HepG2 (cell line): ENCODE data around the gene DSEL. TPM values are rescaled to one million over a fixed set of nuclear protein-coding genes. Genes with fewer than 3 reads are reported as not detected.

Experiments used
- ATAC-seq: fragments of 200-7000 bp; cut with Tn5 transposase; 3 replicates; pipeline ENCODE4 v1.9.1; 2020; ENCODE audit warnings: mild to moderate bottlenecking, moderate library complexity
- BruUV-seq: library from RNA; stranded (reverse); fragments of 400-500 nt; replicated peaks from 2 replicates; lab custom pipeline; 2021; lab: Mats Ljungman, UMichigan
- CTCF ChIA-PET: fragments of 300-600 bp; formaldehyde crosslinking; extraction: SDS; loops from one replicate; lab custom pipeline; 2021; ENCODE audit warnings: low total read pairs, inconsistent platforms, low intra/inter-chr PET ratio; lab: Yijun Ruan, JAX
- POLR2A ChIA-PET: fragments of 350-600 bp; sonication (Branson Sonifier 250); formaldehyde crosslinking; loops from one replicate; lab custom pipeline; 2020; ENCODE audit warnings: antibody characterized with exemption, inconsistent platforms; lab: Yijun Ruan, JAX
- DNase-seq: peaks from one replicate; pipeline ENCODE4 v3.0.0-alpha.2; 2015; ENCODE audit warnings: low spot score
- FAIRE-seq: peaks from 3 replicates; lab custom pipeline; 2011; peaks lifted over from hg19 to GRCh38; lab: Jason Lieb, UNC
- H2AFZ ChIP-seq: one replicate; pipeline ENCODE4 v1.6.1; 2011; ENCODE audit warnings: low read length, inconsistent platforms
- H3K27ac ChIP-seq: fragments of 300-600 bp; 3 replicates; pipeline ENCODE4 v1.8.0; 2011; ENCODE audit warnings: mixed run types, mild to moderate bottlenecking, mixed read lengths, low read length, inconsistent platforms; ENCODE audit not compliant: insufficient read depth; ENCODE audit errors: extremely low read length
- H3K27me3 ChIP-seq, 2 experiments: fragments of 200-600 bp in 1 of 2; 2 replicates in 1 of 2; 3 replicates in 1 of 2; pipeline versions ENCODE4 v1.6.0 to v1.8.0; 2011; ENCODE audit warnings: low read length in 2 of 2, mild to moderate bottlenecking in 2 of 2, moderate library complexity in 2 of 2, inconsistent platforms in 1 of 2; ENCODE audit not compliant: insufficient read depth in 2 of 2, control insufficient read depth in 1 of 2
- H3K36me3 ChIP-seq, 2 experiments: fragments of 200-600 bp in 1 of 2; replicated peaks in 1 of 2; 2 replicates in 1 of 2; 3 replicates in 1 of 2; pipeline versions ENCODE4 v1.5.1 to v1.8.0; 2011; ENCODE audit warnings: low read length in 2 of 2, inconsistent platforms in 1 of 2; ENCODE audit not compliant: insufficient read depth in 2 of 2, control insufficient read depth in 1 of 2
- H3K4me1 ChIP-seq: 2 replicates; pipeline ENCODE4 v1.5.1; 2012; ENCODE audit warnings: low read length, inconsistent platforms; ENCODE audit not compliant: insufficient read depth
- H3K4me2 ChIP-seq: 2 replicates; pipeline ENCODE4 v1.6.0; 2011; ENCODE audit warnings: low read depth, low read length, inconsistent platforms
- H3K4me3 ChIP-seq, 3 experiments: fragments of 200-600 bp in 1 of 3; sonication (generic), shearing (Covaris generic) in 1 of 3; replicated peaks in 1 of 3; 2 replicates each; pipeline ENCODE4 v1.5.1; 2011 to 2016; ENCODE audit warnings: low read length in 3 of 3, inconsistent platforms in 2 of 3, low read depth in 2 of 3, mild to moderate bottlenecking in 2 of 3, control low read depth in 1 of 3, mixed read lengths in 1 of 3; ENCODE audit not compliant: insufficient read depth in 1 of 3
- H3K79me2 ChIP-seq: one replicate; pipeline ENCODE4 v1.6.1; 2011; ENCODE audit warnings: low read length, inconsistent platforms; ENCODE audit not compliant: insufficient read depth
- H3K9ac ChIP-seq: 2 replicates; pipeline ENCODE4 v1.6.0; 2011; ENCODE audit warnings: mild to moderate bottlenecking, low read depth, low read length, inconsistent platforms; ENCODE audit not compliant: insufficient read depth
- H3K9me3 ChIP-seq: 2 replicates; pipeline ENCODE4 v1.5.1; 2012; ENCODE audit warnings: mild to moderate bottlenecking, low read length
- H4K20me1 ChIP-seq: 2 replicates; pipeline ENCODE4 v1.6.0; 2011; ENCODE audit warnings: inconsistent platforms, mild to moderate bottlenecking, low read length, moderate library complexity; ENCODE audit not compliant: insufficient read depth
- JARID2 ChIP-seq: sonication (generic); formaldehyde crosslinking; IDR thresholded peaks from 2 replicates; pipeline ENCODE4 v1.8.1; 2023; ENCODE audit warnings: missing genetic modification reagents, inconsistent platforms; ENCODE audit not compliant: insufficient replicate concordance
- MBD4 ChIP-seq: IDR thresholded peaks from 2 replicates; pipeline ENCODE4 v1.6.1; 2012; ENCODE audit warnings: low read length, inconsistent platforms, borderline replicate concordance
- PHF8 ChIP-seq: sonication (generic); formaldehyde crosslinking; IDR thresholded peaks from 2 replicates; pipeline ENCODE4 v1.5.0; 2020; ENCODE audit warnings: missing genetic modification reagents
- RNF2 ChIP-seq: fragments of 450-650 bp; conservative IDR thresholded peaks from 2 replicates; pipeline ENCODE4 v1.6.1; 2016; ENCODE audit warnings: low read depth
- ZNF720 ChIP-seq: sonication (generic); formaldehyde crosslinking; IDR thresholded peaks from 2 replicates; pipeline ENCODE4 v1.4.0; 2020; ENCODE audit warnings: missing genetic modification reagents
- ZNF746 ChIP-seq: sonication (generic); formaldehyde crosslinking; IDR thresholded peaks from 2 replicates; pipeline ENCODE4 v1.8.0; 2022; ENCODE audit warnings: mild to moderate bottlenecking, missing genetic modification reagents
- WGBS: methylation state at CpG from one replicate; pipeline ENCODE4 v1.1.6; 2017; ENCODE audit warnings: low lambda C conversion rate; 5-methylcytosine and 5-hydroxymethylcytosine counted together
- in situ Hi-C: cut with HindIII; loops from 2 replicates; pipeline ENCODE4 v1.10.0; 2017; ENCODE audit warnings: low pct_unique_long_range_greater_than_20kb; ENCODE audit not compliant: extremely low pct_ligation_motif_present
- intact Hi-C: fragments of 100-400 bp; cut with micrococcal nuclease; formaldehyde crosslinking; loops from one replicate; pipeline ENCODE4 v1.10.0; 2022; ENCODE audit not compliant: unreplicated experiment
- polyA plus RNA-seq, 8 experiments: library from polyadenylated mRNA; depleted of rRNA in 3 of 8; stranded (reverse) in 7 of 8; unstranded in 1 of 8; fragments of >200 nt; fragmentation: Illumina TruSeq in 4 of 8; extraction: Trizol in 4 of 8; gene quantifications; 2 replicates each; pipeline versions ENCODE4 v1.2.1 to v1.2.3, GENCODE V29; 2011 to 2016; ENCODE audit warnings: low read depth in 4 of 8, missing spikeins in 1 of 8, mixed read lengths in 1 of 8; ENCODE audit not compliant: insufficient read depth in 1 of 8
- total RNA-seq, 5 experiments: library from RNA; depleted of rRNA; stranded (reverse); fragments of >200 nt; fragmentation: Illumina TruSeq; extraction: Trizol; gene quantifications; 2 replicates each; pipeline ENCODE4 v1.2.3, GENCODE V29; 2016; ENCODE audit warnings: low read depth in 1 of 5
- TF ChIP-seq, protein P1 (sequence below): IDR thresholded peaks from 2 replicates; pipeline ENCODE4 v1.6.1; 2012; ENCODE audit warnings: low read depth, low read length, improper control_type of control experiment
- TF ChIP-seq, protein P2 (sequence below): sonication (generic); formaldehyde crosslinking; IDR thresholded peaks from 2 replicates; pipeline ENCODE4 v1.5.0; 2020; ENCODE audit warnings: missing genetic modification reagents, mild to moderate bottlenecking, borderline replicate concordance
- TF ChIP-seq, protein P3 (sequence below): sonication (generic); formaldehyde crosslinking; conservative IDR thresholded peaks from 2 replicates; pipeline ENCODE4 v1.8.0; 2022; ENCODE audit warnings: missing genetic modification reagents
- TF ChIP-seq, protein P4 (sequence below): sonication (generic); formaldehyde crosslinking; IDR thresholded peaks from 2 replicates; pipeline ENCODE4 v1.8.0; 2022; ENCODE audit warnings: mild to moderate bottlenecking, missing genetic modification reagents, borderline replicate concordance
- TF ChIP-seq, protein P5 (sequence below): sonication (generic); formaldehyde crosslinking; IDR thresholded peaks from 2 replicates; pipeline ENCODE4 v1.4.0; 2020; ENCODE audit warnings: missing genetic modification reagents

DSEL gene
- total and polyA plus RNA-seq, 2 of the 13 experiments (the other 11 are each of a cell fraction or from before 2014, with no cell fraction given), result 0.07 to 0.11 TPM

DNA sequence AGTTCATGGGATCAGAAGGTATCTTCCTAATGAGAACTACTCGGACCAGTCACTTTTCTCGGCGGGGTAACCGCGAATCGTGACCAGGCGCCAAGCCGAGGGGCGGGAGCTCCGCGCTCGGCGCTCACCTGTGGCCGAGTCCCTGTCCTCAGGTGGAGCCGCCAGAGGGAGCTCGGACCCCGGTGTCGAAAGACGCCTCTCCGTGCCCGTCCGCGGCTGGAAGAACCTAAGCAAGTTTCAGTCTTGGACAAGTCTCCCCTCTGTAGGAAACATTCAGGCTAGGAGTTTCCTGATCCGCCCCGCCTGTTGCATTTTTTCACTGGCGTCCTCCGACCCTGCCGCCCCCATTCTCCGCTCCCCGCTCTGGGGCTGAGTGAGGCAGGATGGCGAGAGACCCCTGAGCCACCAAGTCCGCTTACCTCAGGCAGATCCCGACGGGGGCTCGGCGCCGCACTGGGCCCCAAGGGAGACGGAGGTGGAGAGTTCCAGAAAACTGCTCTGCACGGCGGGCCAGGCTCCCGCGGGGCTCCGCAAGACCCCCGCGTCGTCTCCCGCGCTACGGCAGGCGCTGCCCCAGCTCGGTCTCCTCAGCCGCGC, 480 bp downstream of the DSEL start:
- Histone ChIP-seq H2AFZ (no peak overlapping the region), H3K4me3 (peak overlapping the region; percentile 46 to 70 (median 58); a peak in 5 of 6 replicates), H3K9me3 (no peaks in the 10 kb centered on the region), H3K27me3 (peaks cover 0 to 20% of the 10 kb centered on the region in 2 experiments; a peak in 2 of 5 replicates), H3K9ac (peak overlapping the region; percentile 6; the same call in 1 of the 2 replicates), H3K4me1 (peaks cover 7% of the 10 kb centered on the region), H3K27ac (no peak overlapping the region), H3K79me2 (no peaks in the 10 kb centered on the region), H3K36me3 (no peaks in the 10 kb centered on the region), H4K20me1 (no peaks in the 10 kb centered on the region), H3K4me2 (peak overlapping the region; percentile 77)
- FAIRE-seq, result no peak
- under 1% methylated on average over 23 of the region's 53 CpGs for WGBS
- BruUV-seq, result no TSS peak
- intact Hi-C loops (loop anchor here (1.0 to 10.0 kb wide), 5 partner anchors 131 to 1199 kb away; partner anchors contain the start of gene TMX3), in situ Hi-C loops (loop anchor here (5.0 to 10.0 kb wide), 2 partner anchors 299 to 1109 kb away; no protein-coding TSS in a partner anchor)
- DNase-seq, result peak; percentile 50
- ChIA-PET POLR2A (interaction anchor here (0.9 to 1.2 kb wide), 2 partner anchors 12 to 130 kb away, joined by 5 read pairs; no protein-coding TSS in a partner anchor), CTCF (interaction anchor here (0.7 kb wide), 1 partner anchor 299 kb away, joined by 4 read pairs; no protein-coding TSS in a partner anchor)
- ATAC-seq, result peak; percentile 84
- TF ChIP-seq MBD4 (no peak), RNF2 (no peak; the same call in 1 of the 2 replicates), ZNF720 (CRISPR knock-in tag) (no peak), JARID2 (CRISPR knock-in tag) (no peak), ZNF746 (no peak), PHF8 (peak; percentile 35; the same call in 1 of the 2 replicates)
- TF ChIP-seq, protein P1, sequence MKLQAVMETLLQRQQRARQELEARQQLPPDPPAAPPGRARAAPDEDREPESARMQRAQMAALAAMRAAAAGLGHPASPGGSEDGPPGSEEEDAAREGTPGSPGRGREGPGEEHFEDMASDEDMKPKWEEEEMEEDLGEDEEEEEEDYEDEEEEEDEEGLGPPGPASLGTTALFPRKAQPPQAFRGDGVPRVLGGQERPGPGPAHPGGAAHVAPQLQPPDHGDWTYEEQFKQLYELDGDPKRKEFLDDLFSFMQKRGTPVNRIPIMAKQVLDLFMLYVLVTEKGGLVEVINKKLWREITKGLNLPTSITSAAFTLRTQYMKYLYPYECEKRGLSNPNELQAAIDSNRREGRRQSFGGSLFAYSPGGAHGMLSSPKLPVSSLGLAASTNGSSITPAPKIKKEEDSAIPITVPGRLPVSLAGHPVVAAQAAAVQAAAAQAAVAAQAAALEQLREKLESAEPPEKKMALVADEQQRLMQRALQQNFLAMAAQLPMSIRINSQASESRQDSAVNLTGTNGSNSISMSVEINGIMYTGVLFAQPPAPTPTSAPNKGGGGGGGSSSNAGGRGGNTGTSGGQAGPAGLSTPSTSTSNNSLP, result no peak
- TF ChIP-seq, protein P2, sequence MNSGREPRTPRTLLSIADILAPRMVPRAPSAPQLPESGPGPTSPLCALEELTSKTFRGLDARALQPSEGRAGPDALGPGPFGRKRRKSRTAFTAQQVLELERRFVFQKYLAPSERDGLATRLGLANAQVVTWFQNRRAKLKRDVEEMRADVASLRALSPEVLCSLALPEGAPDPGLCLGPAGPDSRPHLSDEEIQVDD (CRISPR knock-in tag), result no peak
- TF ChIP-seq, protein P3, sequence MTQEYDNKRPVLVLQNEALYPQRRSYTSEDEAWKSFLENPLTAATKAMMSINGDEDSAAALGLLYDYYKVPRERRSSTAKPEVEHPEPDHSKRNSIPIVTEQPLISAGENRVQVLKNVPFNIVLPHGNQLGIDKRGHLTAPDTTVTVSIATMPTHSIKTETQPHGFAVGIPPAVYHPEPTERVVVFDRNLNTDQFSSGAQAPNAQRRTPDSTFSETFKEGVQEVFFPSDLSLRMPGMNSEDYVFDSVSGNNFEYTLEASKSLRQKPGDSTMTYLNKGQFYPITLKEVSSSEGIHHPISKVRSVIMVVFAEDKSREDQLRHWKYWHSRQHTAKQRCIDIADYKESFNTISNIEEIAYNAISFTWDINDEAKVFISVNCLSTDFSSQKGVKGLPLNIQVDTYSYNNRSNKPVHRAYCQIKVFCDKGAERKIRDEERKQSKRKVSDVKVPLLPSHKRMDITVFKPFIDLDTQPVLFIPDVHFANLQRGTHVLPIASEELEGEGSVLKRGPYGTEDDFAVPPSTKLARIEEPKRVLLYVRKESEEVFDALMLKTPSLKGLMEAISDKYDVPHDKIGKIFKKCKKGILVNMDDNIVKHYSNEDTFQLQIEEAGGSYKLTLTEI (CRISPR knock-in tag), result no peak
- TF ChIP-seq, protein P4, sequence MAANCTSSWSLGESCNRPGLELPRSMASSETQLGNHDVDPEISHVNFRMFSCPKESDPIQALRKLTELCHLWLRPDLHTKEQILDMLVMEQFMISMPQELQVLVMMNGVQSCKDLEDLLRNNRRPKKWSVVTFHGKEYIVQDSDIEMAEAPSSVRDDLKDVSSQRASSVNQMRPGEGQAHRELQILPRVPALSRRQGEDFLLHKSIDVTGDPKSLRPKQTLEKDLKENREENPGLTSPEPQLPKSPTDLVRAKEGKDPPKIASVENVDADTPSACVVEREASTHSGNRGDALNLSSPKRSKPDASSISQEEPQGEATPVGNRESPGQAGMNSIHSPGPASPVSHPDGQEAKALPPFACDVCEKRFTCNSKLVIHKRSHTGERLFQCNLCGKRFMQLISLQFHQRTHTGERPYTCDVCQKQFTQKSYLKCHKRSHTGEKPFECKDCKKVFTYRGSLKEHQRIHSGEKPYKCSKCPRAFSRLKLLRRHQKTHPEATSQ (CRISPR knock-in tag), result no peak
- TF ChIP-seq, protein P5, sequence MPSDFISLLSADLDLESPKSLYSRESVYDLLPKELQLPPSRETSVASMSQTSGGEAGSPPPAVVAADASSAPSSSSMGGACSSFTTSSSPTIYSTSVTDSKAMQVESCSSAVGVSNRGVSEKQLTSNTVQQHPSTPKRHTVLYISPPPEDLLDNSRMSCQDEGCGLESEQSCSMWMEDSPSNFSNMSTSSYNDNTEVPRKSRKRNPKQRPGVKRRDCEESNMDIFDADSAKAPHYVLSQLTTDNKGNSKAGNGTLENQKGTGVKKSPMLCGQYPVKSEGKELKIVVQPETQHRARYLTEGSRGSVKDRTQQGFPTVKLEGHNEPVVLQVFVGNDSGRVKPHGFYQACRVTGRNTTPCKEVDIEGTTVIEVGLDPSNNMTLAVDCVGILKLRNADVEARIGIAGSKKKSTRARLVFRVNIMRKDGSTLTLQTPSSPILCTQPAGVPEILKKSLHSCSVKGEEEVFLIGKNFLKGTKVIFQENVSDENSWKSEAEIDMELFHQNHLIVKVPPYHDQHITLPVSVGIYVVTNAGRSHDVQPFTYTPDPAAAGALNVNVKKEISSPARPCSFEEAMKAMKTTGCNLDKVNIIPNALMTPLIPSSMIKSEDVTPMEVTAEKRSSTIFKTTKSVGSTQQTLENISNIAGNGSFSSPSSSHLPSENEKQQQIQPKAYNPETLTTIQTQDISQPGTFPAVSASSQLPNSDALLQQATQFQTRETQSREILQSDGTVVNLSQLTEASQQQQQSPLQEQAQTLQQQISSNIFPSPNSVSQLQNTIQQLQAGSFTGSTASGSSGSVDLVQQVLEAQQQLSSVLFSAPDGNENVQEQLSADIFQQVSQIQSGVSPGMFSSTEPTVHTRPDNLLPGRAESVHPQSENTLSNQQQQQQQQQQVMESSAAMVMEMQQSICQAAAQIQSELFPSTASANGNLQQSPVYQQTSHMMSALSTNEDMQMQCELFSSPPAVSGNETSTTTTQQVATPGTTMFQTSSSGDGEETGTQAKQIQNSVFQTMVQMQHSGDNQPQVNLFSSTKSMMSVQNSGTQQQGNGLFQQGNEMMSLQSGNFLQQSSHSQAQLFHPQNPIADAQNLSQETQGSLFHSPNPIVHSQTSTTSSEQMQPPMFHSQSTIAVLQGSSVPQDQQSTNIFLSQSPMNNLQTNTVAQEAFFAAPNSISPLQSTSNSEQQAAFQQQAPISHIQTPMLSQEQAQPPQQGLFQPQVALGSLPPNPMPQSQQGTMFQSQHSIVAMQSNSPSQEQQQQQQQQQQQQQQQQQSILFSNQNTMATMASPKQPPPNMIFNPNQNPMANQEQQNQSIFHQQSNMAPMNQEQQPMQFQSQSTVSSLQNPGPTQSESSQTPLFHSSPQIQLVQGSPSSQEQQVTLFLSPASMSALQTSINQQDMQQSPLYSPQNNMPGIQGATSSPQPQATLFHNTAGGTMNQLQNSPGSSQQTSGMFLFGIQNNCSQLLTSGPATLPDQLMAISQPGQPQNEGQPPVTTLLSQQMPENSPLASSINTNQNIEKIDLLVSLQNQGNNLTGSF (CRISPR knock-in tag), result no peak
